Ishikawa (cell line): ENCODE results near the gene CARD14.

Experiments used
- CREB1 ChIP-seq: IDR thresholded peaks from 2 replicates; pipeline ENCODE4 v1.6.1; 2012; ENCODE audit warnings: low read depth
- EP300 ChIP-seq: IDR thresholded peaks from 2 replicates; pipeline ENCODE4 v1.6.1; 2012; ENCODE audit warnings: borderline replicate concordance
- FOXM1 ChIP-seq: IDR thresholded peaks from 2 replicates; pipeline ENCODE4 v1.6.1; 2012; ENCODE audit warnings: low read depth, borderline replicate concordance
- NFIC ChIP-seq: IDR thresholded peaks from 2 replicates; pipeline ENCODE4 v1.6.1; 2012
- TAF1 ChIP-seq: IDR thresholded peaks from 2 replicates; pipeline ENCODE4 v1.6.1; 2012; ENCODE audit warnings: low read depth, mild to moderate bottlenecking
- TCF12 ChIP-seq: IDR thresholded peaks from 2 replicates; pipeline ENCODE4 v1.6.1; 2012; ENCODE audit warnings: low read depth
- TEAD4 ChIP-seq: IDR thresholded peaks from 2 replicates; pipeline ENCODE4 v1.6.1; 2012
- YY1 ChIP-seq: IDR thresholded peaks from 2 replicates; pipeline ENCODE4 v1.6.1; 2012; ENCODE audit warnings: low read depth
- TF ChIP-seq, protein P1 (sequence below): IDR thresholded peaks from 2 replicates; pipeline ENCODE4 v1.6.1; 2012

DNA sequence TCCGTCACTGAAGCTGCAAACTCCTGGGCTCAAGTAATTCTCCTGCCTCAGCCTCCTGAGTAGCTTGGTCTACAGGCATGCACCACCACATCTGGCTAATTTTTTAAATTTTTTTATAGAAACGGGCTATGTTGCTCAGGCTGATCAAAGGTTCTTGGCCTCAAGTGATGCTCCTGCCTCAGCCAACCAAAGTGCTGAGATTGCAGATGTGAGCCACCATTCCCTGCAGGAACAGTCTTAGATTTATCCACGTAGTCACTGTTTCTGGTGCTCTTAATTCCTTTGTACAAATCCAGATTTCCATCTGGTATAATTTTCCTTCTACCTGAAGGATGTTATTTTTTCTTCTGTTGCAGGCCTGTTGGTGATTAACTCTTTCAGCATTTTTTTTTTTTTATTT is 63.4 kb downstream of the CARD14 start:
- no peak for TF ChIP-seq TAF1
- no peak for TF ChIP-seq CREB1
- no peak for TF ChIP-seq TEAD4
- TF ChIP-seq FOXM1 = no peak
- TF ChIP-seq YY1 = no peak
- no peak for TF ChIP-seq TCF12
- no peak for TF ChIP-seq EP300
- TF ChIP-seq, protein P1, sequence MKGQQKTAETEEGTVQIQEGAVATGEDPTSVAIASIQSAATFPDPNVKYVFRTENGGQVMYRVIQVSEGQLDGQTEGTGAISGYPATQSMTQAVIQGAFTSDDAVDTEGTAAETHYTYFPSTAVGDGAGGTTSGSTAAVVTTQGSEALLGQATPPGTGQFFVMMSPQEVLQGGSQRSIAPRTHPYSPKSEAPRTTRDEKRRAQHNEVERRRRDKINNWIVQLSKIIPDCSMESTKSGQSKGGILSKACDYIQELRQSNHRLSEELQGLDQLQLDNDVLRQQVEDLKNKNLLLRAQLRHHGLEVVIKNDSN = no peak
- TF ChIP-seq NFIC = no peak
